DMS79 treated with DMSO at 0.1 percent for 48 hours (cell line): ENCODE results near the gene CHN1.

Source experiments
- DNase-seq: peaks from one replicate; lab custom pipeline; 2025; lab: John Stamatoyannopoulos, UW

CHN1 gene, protein sequence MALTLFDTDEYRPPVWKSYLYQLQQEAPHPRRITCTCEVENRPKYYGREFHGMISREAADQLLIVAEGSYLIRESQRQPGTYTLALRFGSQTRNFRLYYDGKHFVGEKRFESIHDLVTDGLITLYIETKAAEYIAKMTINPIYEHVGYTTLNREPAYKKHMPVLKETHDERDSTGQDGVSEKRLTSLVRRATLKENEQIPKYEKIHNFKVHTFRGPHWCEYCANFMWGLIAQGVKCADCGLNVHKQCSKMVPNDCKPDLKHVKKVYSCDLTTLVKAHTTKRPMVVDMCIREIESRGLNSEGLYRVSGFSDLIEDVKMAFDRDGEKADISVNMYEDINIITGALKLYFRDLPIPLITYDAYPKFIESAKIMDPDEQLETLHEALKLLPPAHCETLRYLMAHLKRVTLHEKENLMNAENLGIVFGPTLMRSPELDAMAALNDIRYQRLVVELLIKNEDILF

GRCh38 chr2:175004980-175005732, at the start of gene CHN1:
TSS of gene CHN1 (minus strand) at chr2:175005381. CDS start at chr2:175004912, 469 bp downstream.
- peak; percentile 76 for DNase-seq

- no peak for DNase-seq
These were observed 49.2 kb upstream of the CHN1 start for GRCh38 chr2:175054340-175054739.

DNA sequence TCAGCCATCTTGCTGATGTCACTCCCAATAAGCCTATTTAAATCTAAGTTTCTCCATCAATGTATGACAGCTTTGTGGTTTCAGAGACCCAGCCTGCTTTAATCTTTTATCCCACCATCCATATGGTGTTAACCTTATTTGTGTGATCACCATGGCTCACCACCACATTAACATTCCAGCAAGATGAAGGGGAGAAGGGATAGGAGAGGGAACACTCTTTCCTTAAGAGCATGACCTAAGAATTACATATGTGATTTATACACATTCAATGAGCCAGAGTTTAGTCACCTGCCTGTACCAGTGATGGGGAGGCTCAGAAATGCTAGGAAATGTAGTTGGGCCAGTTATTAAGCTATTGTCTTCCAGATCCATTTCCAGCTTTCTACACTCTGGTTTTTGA, 44.5 kb upstream of the CHN1 start:
- DNase-seq: no peak

GRCh38 chr2:175048275-175048674, 43.1 kb upstream of the CHN1 start:
- DNase-seq: no peak

GRCh38 chr2:175039490-175039889, 34.3 kb upstream of the CHN1 start:
- no peak for DNase-seq

DNA sequence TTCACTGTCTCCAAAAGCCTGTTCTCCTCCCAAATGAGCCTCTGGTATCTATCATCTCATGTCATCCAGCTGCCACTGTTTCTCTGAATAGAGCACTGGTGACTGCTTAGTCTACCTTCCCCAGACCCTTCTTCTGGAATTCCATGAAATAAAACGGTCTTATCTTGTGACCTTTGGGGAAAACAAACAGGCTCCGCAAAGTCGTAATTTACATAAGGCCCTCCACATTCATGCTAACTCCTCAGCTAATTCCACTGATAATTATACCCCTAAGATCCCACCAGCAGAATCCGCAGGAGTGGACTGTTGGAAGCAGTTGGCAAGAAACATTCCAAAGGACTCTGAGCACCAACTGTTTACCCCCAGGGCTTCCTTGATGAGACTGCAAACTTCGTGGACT, 33.9 kb upstream of the CHN1 start:
- DNase-seq: no peak

- no peak for DNase-seq
These were observed 32.8 kb upstream of the CHN1 start for GRCh38 chr2:175037941-175038340.

GRCh38 chr2:175036582-175037018, 31.4 kb upstream of the CHN1 start:
- no peak for DNase-seq

DNA sequence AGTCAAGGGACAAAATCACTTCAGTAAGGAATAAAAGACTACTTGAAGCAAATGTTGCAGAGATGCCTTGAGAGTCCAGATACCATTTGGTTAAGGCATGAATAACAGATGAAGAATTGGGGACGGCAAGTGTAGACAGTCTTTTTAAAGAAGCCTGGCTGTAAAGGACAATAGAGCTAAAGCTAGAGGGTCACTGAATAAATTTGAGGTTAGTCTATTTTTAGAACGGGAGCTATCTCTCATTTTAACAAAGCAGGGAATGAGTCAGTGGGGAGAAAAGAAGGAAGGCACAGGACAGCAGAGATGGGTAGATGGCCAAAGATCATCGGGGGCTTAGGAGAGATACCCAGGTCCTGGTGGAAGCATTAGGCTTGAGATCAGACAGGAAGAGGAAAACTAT, 30.6 kb upstream of the CHN1 start:
- DNase-seq: no peak

DNA sequence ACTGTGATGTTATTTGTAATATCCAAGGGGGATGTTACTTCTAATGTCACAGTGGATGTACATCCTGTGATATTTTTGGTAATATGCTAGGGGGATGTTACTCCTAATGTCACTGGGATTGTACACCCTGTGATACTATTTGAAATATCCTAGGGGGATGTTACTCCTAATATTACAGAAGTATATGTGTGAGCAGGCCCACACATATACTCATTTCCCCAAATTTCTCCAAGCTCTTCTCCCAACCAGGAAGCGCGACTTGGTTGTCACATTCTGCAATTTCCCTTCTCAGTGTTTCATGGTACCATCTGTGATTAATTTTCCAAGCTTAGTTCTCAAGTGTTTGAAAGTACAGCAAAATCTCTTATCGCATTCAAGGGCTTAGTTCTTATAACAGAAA, 29.5 kb upstream of the CHN1 start:
- no peak for DNase-seq

- DNase-seq: peak; percentile 8
These were observed 25.4 kb upstream of the CHN1 start for GRCh38 chr2:175030380-175031271.

DNA sequence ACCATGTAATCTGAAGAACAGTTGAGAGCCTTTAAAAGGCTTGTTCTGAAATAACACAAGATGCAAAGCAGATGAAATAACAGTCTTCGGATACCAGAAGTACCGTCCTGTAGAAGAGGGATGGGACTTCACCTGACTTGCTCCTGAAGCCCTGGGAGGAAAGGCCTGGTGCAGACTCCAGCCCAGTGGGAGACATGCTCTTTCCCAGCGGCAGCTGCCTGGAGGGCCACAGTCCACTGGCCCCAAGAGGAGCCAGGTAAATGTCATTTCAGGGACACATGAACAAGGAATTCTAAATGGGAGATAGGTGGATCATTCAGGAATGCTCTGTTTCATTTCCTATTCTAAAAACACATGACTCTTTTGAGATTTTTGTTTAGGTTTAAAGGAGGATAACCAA, 22.6 kb upstream of the CHN1 start:
- peak; percentile 46 for DNase-seq

DNA sequence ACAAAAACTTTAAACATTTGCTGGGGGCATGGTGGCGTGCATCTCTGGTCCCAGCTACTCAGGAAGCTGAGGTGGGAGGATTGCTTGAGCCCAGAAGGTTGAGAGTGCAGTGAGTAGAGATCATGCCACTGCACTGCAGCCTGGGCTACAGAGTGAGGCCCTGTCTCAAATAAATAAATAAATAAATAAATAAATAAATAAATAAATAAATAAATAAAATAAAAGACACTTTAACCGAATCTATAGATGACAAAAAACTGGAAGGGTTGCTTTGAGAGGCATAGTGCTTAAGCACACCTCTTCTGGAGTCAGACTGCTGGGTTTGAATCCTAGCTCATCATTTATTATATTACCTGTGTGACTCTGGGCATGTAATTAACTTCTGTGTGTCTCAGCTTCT, 21.2 kb upstream of the CHN1 start:
- no peak for DNase-seq

- DNase-seq: no peak
These were observed 20.8 kb upstream of the CHN1 start for GRCh38 chr2:175025946-175026345.

GRCh38 chr2:175025233-175025632, 20.1 kb upstream of the CHN1 start:
- DNase-seq: no peak

GRCh38 chr2:175022923-175023322, 17.7 kb upstream of the CHN1 start:
- DNase-seq: no peak

- no peak for DNase-seq
These were observed 14.6 kb upstream of the CHN1 start for GRCh38 chr2:175019566-175020327.

- no peak for DNase-seq
These were observed 12.6 kb upstream of the CHN1 start for GRCh38 chr2:175017618-175018414.

DNA sequence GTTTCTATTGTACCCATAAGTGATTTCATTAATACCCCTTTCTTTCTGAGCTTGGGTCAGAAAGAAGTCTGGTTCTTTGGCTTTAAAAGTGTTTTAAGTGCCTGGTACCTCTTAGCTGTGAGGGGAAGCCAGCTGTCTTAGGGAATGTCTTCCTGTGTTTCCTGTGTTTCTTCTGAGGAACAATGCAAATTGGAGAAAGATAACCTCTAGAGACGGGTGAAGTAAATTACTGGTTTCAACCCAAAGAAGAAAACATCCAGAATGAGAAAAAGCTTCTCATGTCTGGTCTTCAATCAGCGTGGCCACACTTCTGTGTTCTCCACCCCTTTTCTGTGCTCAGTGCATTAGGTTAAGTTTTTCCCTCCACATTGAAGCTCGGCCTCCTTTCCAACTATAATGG, 10.2 kb upstream of the CHN1 start:
- no peak for DNase-seq

GRCh38 chr2:175012516-175012915, 7.3 kb upstream of the CHN1 start:
- DNase-seq: no peak

DNA sequence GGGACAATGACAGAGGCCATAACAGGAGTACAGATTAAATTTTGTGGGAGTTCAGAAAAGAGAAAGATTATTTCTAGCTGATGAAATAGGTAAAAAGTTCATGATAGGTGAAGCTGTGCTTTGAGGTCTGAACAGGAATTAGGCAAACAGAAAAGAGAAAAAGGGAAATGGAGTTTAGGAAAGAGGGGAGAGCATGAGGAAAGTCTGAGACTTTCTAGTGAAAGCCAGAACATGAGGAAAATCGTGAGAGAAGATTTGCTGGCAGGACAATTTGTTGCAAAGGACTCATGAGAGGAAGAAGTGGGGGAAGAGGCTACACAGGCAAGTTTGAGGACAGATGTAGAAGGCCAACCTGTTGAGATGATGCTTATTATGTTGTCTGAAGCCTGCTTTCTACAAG, 6.3 kb upstream of the CHN1 start:
- DNase-seq: peak; percentile 67
